ENCODE results near the gene MADD. TPM values are rescaled to one million over a fixed set of nuclear protein-coding genes. Genes with fewer than 3 reads are reported as not detected.

MADD gene
- total RNA-seq, 1 experiment from 2014 or later = 26.4 TPM

DNA sequence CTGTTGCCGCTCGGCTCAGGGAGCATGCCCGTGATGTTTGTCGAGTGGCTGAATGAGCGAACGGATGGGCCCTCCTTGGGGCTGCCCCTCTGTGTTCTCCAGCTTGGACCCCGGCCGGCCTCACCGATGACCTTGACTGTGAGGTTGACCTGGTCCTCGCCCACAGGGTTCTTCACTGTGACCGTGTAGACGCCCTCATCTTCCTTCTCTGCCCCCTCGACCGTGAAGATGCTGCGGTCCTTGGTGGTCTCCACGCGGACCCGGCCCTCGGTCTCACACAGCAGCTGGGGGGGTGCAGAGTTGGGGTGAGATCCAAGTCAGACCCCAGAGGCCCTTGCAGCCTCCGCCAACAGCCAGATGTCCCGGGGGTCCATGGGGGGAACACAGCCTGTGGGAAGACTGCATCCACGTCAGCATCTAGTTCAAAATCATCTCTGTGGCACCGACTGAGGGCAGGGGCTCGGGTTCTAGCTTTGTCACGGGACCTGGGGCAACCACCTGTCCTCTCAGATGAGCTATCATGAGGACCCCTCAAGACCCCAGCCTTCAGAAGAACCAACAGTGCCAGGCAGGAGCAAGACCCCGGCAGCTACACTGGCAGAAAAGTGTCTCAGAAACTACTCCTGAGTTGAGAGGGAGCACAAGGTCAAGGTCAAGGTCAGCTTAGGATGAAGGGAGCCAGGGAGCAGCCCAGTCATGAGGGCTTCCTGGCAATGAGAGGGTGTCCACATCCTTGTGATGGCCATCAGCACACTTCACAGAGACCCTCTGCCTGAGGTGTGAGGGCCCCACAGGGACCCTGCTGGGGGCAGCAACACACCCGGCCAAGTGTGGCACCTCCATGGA, 68.7 kb downstream of the MADD start:
- no peaks in the 10 kb centered on the region for H3K36me3 ChIP-seq (ENCODE audit: low read depth, low read length)
- CTCF ChIA-PET = no interaction called here
- intact Hi-C loops (cut with micrococcal nuclease) = no loop called here
- no TSS peak for BruUV-seq (replicated peaks)
- H3K4me3 ChIP-seq (ENCODE audit: low read length) = no peak overlapping the region
- H3K9ac ChIP-seq (ENCODE audit: low read length) = no peak overlapping the region
- H3K79me2 ChIP-seq (ENCODE audit: low read length) = no peaks in the 10 kb centered on the region
- no peaks in the 10 kb centered on the region for H3F3A ChIP-seq (ENCODE audit: low read length, unreplicated experiment)
- ATAC-seq (no peak), DNase-seq (no peak)
- H3K4me2 ChIP-seq (ENCODE audit: low read length) = no peak overlapping the region
- no peak overlapping the region for H3K27ac ChIP-seq (ENCODE audit: low read length)
- H3K9me2 ChIP-seq (replicated peaks; ENCODE audit: low read length) = no peaks in the 10 kb centered on the region
- no peaks in the 10 kb centered on the region for H4K20me1 ChIP-seq (ENCODE audit: low read length)
- H2AFZ ChIP-seq (ENCODE audit: low read length) = no peak overlapping the region
- no peaks in the 10 kb centered on the region for H3K27me3 ChIP-seq (ENCODE audit: low read length)
- H3K4me1 ChIP-seq (ENCODE audit: insufficient read depth, low read length) = no peaks in the 10 kb centered on the region
- POLR2A ChIA-PET (ENCODE audit: unreplicated experiment) = no interaction called here
- H3K9me3 ChIP-seq (ENCODE audit: low read length) = no peaks in the 10 kb centered on the region
- no peak for TF ChIP-seq EZH2phosphoT487 (IDR thresholded peaks at IDR 0.05; ENCODE audit: borderline replicate concordance, low read length)
- TF ChIP-seq, protein P1, sequence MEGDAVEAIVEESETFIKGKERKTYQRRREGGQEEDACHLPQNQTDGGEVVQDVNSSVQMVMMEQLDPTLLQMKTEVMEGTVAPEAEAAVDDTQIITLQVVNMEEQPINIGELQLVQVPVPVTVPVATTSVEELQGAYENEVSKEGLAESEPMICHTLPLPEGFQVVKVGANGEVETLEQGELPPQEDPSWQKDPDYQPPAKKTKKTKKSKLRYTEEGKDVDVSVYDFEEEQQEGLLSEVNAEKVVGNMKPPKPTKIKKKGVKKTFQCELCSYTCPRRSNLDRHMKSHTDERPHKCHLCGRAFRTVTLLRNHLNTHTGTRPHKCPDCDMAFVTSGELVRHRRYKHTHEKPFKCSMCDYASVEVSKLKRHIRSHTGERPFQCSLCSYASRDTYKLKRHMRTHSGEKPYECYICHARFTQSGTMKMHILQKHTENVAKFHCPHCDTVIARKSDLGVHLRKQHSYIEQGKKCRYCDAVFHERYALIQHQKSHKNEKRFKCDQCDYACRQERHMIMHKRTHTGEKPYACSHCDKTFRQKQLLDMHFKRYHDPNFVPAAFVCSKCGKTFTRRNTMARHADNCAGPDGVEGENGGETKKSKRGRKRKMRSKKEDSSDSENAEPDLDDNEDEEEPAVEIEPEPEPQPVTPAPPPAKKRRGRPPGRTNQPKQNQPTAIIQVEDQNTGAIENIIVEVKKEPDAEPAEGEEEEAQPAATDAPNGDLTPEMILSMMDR (conservative IDR thresholded peaks at IDR 0.05; ENCODE audit: low read depth, low read length) = no peak
- no peak for TF ChIP-seq EZH2 (IDR thresholded peaks at IDR 0.05; ENCODE audit: low read length, unreplicated experiment)

DNA sequence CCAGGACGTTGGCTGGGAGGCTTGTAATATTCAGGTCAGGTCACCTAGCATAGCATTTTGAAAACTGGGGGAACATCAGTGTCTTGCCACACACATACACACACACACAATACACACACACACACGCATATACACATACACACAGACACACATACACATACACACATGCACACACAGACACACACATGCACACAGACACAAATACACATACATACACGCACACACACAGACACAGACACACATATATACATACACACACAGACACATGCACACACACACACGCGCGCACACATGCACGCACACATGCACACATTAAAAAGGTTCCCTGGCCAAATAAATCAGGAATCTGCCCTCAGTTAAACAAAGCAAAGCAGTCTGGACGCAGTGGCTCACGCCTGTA, 70.1 kb downstream of the MADD start:
- H3K4me2 ChIP-seq (ENCODE audit: low read length) = no peak overlapping the region
- H3K27me3 ChIP-seq (ENCODE audit: low read length) = no peaks in the 10 kb centered on the region
- no peak for TF ChIP-seq EZH2 (IDR thresholded peaks at IDR 0.05; ENCODE audit: low read length, unreplicated experiment)
- TF ChIP-seq EZH2phosphoT487 (IDR thresholded peaks at IDR 0.05; ENCODE audit: borderline replicate concordance, low read length) = no peak
- TF ChIP-seq, protein P1 (conservative IDR thresholded peaks at IDR 0.05; ENCODE audit: low read depth, low read length) = no peak
- no peaks in the 10 kb centered on the region for H3K79me2 ChIP-seq (ENCODE audit: low read length)
- POLR2A ChIA-PET (ENCODE audit: unreplicated experiment) = no interaction called here
- ATAC-seq (no peak), DNase-seq (no peak)
- H3K4me3 ChIP-seq (ENCODE audit: low read length) = no peak overlapping the region
- CTCF ChIA-PET = interaction anchor here (1.1 kb wide), 1 partner anchor 15 kb away, joined by 4 read pairs; no protein-coding TSS in a partner anchor
- no peak overlapping the region for H3K9ac ChIP-seq (ENCODE audit: low read length)
- no peaks in the 10 kb centered on the region for H3K9me2 ChIP-seq (replicated peaks; ENCODE audit: low read length)
- H3K27ac ChIP-seq (ENCODE audit: low read length) = no peak overlapping the region
- H3K4me1 ChIP-seq (ENCODE audit: insufficient read depth, low read length) = no peaks in the 10 kb centered on the region
- intact Hi-C loops (cut with micrococcal nuclease) = no loop called here
- no peaks in the 10 kb centered on the region for H4K20me1 ChIP-seq (ENCODE audit: low read length)
- no peaks in the 10 kb centered on the region for H3K9me3 ChIP-seq (ENCODE audit: low read length)
- no peaks in the 10 kb centered on the region for H3K36me3 ChIP-seq (ENCODE audit: low read depth, low read length)
- no peak overlapping the region for H2AFZ ChIP-seq (ENCODE audit: low read length)
- no TSS peak for BruUV-seq (replicated peaks)
- no peaks in the 10 kb centered on the region for H3F3A ChIP-seq (ENCODE audit: low read length, unreplicated experiment)
